ENCODE data around the gene SSH2.
"Not testable (repeated sequence)": the region's sequence is repeated elsewhere in the genome, so short reads cannot be mapped to it uniquely, and the experiment has no call there.

Gene SSH2

GRCh38 chr17:29683481-29683880 lies 246.5 kb downstream of the SSH2 start:
- no peak overlapping the region for H3K4me3 ChIP-seq (replicated peaks; ENCODE audit: low read depth, low read length)
- TF ChIP-seq CTCF (IDR thresholded peaks at IDR 0.05; ENCODE audit: low read length, missing control alignments): no peak
- no peak for DNase-seq (ENCODE audit: low read depth)

GRCh38 chr17:29682987-29683386 lies 247.0 kb downstream of the SSH2 start:
- no peak for TF ChIP-seq CTCF (IDR thresholded peaks at IDR 0.05; ENCODE audit: low read length, missing control alignments)
- H3K4me3 ChIP-seq (replicated peaks; ENCODE audit: low read depth, low read length): no peak overlapping the region

GRCh38 chr17:29682054-29682453 lies 248.0 kb downstream of the SSH2 start:
- DNase-seq (ENCODE audit: low read depth): no peak
- TF ChIP-seq CTCF (IDR thresholded peaks at IDR 0.05; ENCODE audit: low read length, missing control alignments): no peak

More at GRCh38 chr17:29682987-29683386, 247.0 kb downstream of the SSH2 start:
- no peak for DNase-seq (ENCODE audit: low read depth)

GRCh38 chr17:29677824-29678223 lies 252.2 kb downstream of the SSH2 start:
- H3K4me3 ChIP-seq (replicated peaks; ENCODE audit: low read depth, low read length): no peak overlapping the region
- TF ChIP-seq CTCF (IDR thresholded peaks at IDR 0.05; ENCODE audit: low read length, missing control alignments): no peak

More at GRCh38 chr17:29682054-29682453, 248.0 kb downstream of the SSH2 start:
- H3K4me3 ChIP-seq (replicated peaks; ENCODE audit: low read depth, low read length): no peak overlapping the region

GRCh38 chr17:29677221-29677791 lies 252.7 kb downstream of the SSH2 start:
- DNase-seq (ENCODE audit: low read depth): peak; percentile 61
- TF ChIP-seq CTCF (IDR thresholded peaks at IDR 0.05; ENCODE audit: low read length, missing control alignments): no peak
- H3K4me3 ChIP-seq (replicated peaks; ENCODE audit: low read depth, low read length): no peak overlapping the region

More at GRCh38 chr17:29677824-29678223, 252.2 kb downstream of the SSH2 start:
- DNase-seq (ENCODE audit: low read depth): peak; percentile 59

- DNase-seq (ENCODE audit: low read depth); H3K4me3 ChIP-seq (replicated peaks; ENCODE audit: low read depth, low read length): not testable (repeated sequence)
These were observed 254.1 kb downstream of the SSH2 start for GRCh38 chr17:29675961-29676360.

GRCh38 chr17:29674281-29674680 lies 255.7 kb downstream of the SSH2 start:
- no peak for DNase-seq (ENCODE audit: low read depth)
- H3K4me3 ChIP-seq (replicated peaks; ENCODE audit: low read depth, low read length): no peak overlapping the region
- TF ChIP-seq CTCF (IDR thresholded peaks at IDR 0.05; ENCODE audit: low read length, missing control alignments): no peak

All from fibroblast of pulmonary artery (primary cell).